K562 (cell line): ENCODE measurements around the gene CTDSP1. TPM values are rescaled to one million over a fixed set of nuclear protein-coding genes. Genes with fewer than 3 reads are reported as not detected.

ENCODE experiments used
- ASH1L ChIP-seq: fragments of 450-650 bp; IDR thresholded peaks from 2 replicates; pipeline ENCODE4 v1.6.1; 2018; ENCODE audit warnings: borderline replicate concordance, mild to moderate bottlenecking, low read depth; ENCODE audit not compliant: partially characterized antibody
- FUS ChIP-seq: fragments of 200-400 bp; formaldehyde crosslinking; optimal IDR thresholded peaks from 2 replicates; pipeline ENCODE3; 2017; ENCODE audit warnings: low read depth, low read length
- JUNB ChIP-seq: fragments of 450-650 bp; formaldehyde crosslinking; conservative IDR thresholded peaks from 2 replicates; pipeline ENCODE4 v1.4.0; 2020; ENCODE audit warnings: mild to moderate bottlenecking
- KHSRP ChIP-seq: fragments of 450-650 bp; IDR thresholded peaks from 2 replicates; pipeline ENCODE4 v1.6.1; 2017
- L3MBTL2 ChIP-seq: fragments of 450-650 bp; IDR thresholded peaks from 2 replicates; pipeline ENCODE4 v1.6.1; 2016; ENCODE audit warnings: mild to moderate bottlenecking, moderate library complexity
- RUNX1 ChIP-seq: sonication (generic); IDR thresholded peaks from 2 replicates; pipeline ENCODE4 v1.6.1; 2016; ENCODE audit warnings: antibody characterized with exemption, low read depth
- SNRNP70 ChIP-seq: fragments of 200-400 bp; formaldehyde crosslinking; optimal IDR thresholded peaks from 2 replicates; pipeline ENCODE3; 2017; ENCODE audit warnings: low read depth, low read length
- TCF3 ChIP-seq: sonication (generic); formaldehyde crosslinking; IDR thresholded peaks from 2 replicates; pipeline ENCODE4 v1.4.0; 2020; ENCODE audit warnings: mild to moderate bottlenecking, missing genetic modification reagents
- TCF7L2 ChIP-seq: fragments of 150-350 bp; IDR thresholded peaks from 2 replicates; pipeline ENCODE4 v1.6.1; 2016; ENCODE audit warnings: low read depth, mild to moderate bottlenecking, low read length, moderate library complexity
- polyA plus RNA-seq, 8 experiments: library from polyadenylated mRNA; depleted of rRNA in 4 of 8; stranded (reverse) in 5 of 8; unstranded in 3 of 8; fragments of >200 nt; fragmentation: Nextera tagmentation in 2 of 8; fragmentation: Illumina TruSeq in 1 of 8; extraction: Ambion mirVana in 2 of 8; extraction: Trizol in 1 of 8; gene quantifications; 2 replicates each; pipeline versions ENCODE4 v1.2.1 to v1.2.3, GENCODE V29; 2011 to 2014; ENCODE audit warnings: inconsistent platforms in 1 of 8, missing spikeins in 1 of 8
- total RNA-seq, 7 experiments: library from RNA; depleted of rRNA in 6 of 7; stranded (reverse); fragments of >200 nt in 6 of 7; fragmentation: Illumina TruSeq in 2 of 7; extraction: Trizol in 2 of 7; gene quantifications; 2 replicates each; pipeline versions ENCODE4 v1.2.1 to v1.2.3, GENCODE V29; 2011 to 2021; ENCODE audit warnings: low replicate concordance in 1 of 7
- TF ChIP-seq, protein P1 (sequence below), 2 experiments: IDR thresholded peaks; 2 replicates each; pipeline ENCODE4 v1.6.1; 2012; ENCODE audit warnings: improper control_type of control experiment in 2 of 2, low read depth in 2 of 2, low read length in 2 of 2, borderline replicate concordance in 1 of 2
- TF ChIP-seq, protein P2 (sequence below): fragments of 250-450 bp; sonication (Bioruptor Pico); IDR thresholded peaks from 2 replicates; pipeline ENCODE4 v1.8.0; 2021; ENCODE audit warnings: mild to moderate bottlenecking, moderate library complexity
- TF ChIP-seq, protein P3 (sequence below): fragments of 250-450 bp; sonication (Bioruptor Pico); IDR thresholded peaks from 2 replicates; pipeline ENCODE4 v1.6.1; 2021; ENCODE audit warnings: mild to moderate bottlenecking
- TF ChIP-seq, protein P4 (sequence below): sonication (generic); formaldehyde crosslinking; IDR thresholded peaks from 2 replicates; pipeline ENCODE4 v1.8.1; 2023; ENCODE audit warnings: mild to moderate bottlenecking, missing genetic modification reagents, moderate library complexity
- TF ChIP-seq, protein P5 (sequence below), 2 experiments: fragments of 450-650 bp; IDR thresholded peaks; 2 replicates each; pipeline ENCODE4 v1.6.1; 2016
- TF ChIP-seq, protein P6 (sequence below): fragments of 450-650 bp; IDR thresholded peaks from 2 replicates; pipeline ENCODE4 v1.6.1; 2016; ENCODE audit warnings: antibody characterized with exemption

The CTDSP1 gene
- total and polyA plus RNA-seq, 9 of the 15 experiments (the other 6 are each of a cell fraction or from before 2014, with no cell fraction given): 2.4 to 74.8 (median 45.8) TPM

DNA sequence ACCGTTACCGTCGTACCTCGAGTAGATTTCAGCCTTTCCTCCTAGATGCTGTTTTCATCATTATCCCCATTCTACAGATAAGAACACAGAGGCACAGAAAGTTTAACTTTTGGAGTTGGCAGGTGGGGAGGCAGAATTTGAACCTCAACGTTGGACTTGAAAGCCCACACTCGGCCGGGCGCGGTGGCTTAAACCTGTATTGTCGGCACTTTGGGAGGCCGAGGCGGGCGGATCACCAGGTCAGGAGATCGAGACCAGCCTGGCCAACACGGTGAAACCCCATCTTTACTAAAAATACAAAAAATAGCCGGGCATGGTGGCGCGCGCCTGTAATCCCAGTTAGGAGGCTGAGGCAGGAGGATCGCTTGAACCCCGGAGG lies 31.5 kb upstream of the CTDSP1 start (continued):
- TF ChIP-seq, protein P1, sequence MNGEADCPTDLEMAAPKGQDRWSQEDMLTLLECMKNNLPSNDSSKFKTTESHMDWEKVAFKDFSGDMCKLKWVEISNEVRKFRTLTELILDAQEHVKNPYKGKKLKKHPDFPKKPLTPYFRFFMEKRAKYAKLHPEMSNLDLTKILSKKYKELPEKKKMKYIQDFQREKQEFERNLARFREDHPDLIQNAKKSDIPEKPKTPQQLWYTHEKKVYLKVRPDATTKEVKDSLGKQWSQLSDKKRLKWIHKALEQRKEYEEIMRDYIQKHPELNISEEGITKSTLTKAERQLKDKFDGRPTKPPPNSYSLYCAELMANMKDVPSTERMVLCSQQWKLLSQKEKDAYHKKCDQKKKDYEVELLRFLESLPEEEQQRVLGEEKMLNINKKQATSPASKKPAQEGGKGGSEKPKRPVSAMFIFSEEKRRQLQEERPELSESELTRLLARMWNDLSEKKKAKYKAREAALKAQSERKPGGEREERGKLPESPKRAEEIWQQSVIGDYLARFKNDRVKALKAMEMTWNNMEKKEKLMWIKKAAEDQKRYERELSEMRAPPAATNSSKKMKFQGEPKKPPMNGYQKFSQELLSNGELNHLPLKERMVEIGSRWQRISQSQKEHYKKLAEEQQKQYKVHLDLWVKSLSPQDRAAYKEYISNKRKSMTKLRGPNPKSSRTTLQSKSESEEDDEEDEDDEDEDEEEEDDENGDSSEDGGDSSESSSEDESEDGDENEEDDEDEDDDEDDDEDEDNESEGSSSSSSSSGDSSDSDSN (IDR thresholded peaks at IDR 0.05; ENCODE audit: borderline replicate concordance in 1 of 2, low read depth in 2 of 2, low read length in 2 of 2): no peak
- TF ChIP-seq, protein P2, sequence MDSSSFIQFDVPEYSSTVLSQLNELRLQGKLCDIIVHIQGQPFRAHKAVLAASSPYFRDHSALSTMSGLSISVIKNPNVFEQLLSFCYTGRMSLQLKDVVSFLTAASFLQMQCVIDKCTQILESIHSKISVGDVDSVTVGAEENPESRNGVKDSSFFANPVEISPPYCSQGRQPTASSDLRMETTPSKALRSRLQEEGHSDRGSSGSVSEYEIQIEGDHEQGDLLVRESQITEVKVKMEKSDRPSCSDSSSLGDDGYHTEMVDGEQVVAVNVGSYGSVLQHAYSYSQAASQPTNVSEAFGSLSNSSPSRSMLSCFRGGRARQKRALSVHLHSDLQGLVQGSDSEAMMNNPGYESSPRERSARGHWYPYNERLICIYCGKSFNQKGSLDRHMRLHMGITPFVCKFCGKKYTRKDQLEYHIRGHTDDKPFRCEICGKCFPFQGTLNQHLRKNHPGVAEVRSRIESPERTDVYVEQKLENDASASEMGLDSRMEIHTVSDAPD (CRISPR knock-in tag): no peak
- TF ChIP-seq TCF7L2 (no peak), KHSRP (no peak), JUNB (CRISPR knock-in tag) (no peak), RUNX1 (no peak), L3MBTL2 (no peak), TCF3 (no peak), FUS (no peak), SNRNP70 (no peak), ASH1L (peak; percentile 23)
- TF ChIP-seq, protein P3, sequence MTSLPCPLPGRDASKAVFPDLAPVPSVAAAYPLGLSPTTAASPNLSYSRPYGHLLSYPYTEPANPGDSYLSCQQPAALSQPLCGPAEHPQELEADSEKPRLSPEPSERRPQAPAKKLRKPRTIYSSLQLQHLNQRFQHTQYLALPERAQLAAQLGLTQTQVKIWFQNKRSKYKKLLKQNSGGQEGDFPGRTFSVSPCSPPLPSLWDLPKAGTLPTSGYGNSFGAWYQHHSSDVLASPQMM (CRISPR knock-in tag): no peak
- TF ChIP-seq, protein P4, sequence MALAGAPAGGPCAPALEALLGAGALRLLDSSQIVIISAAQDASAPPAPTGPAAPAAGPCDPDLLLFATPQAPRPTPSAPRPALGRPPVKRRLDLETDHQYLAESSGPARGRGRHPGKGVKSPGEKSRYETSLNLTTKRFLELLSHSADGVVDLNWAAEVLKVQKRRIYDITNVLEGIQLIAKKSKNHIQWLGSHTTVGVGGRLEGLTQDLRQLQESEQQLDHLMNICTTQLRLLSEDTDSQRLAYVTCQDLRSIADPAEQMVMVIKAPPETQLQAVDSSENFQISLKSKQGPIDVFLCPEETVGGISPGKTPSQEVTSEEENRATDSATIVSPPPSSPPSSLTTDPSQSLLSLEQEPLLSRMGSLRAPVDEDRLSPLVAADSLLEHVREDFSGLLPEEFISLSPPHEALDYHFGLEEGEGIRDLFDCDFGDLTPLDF (CRISPR knock-in tag): no peak
- TF ChIP-seq, protein P5, sequence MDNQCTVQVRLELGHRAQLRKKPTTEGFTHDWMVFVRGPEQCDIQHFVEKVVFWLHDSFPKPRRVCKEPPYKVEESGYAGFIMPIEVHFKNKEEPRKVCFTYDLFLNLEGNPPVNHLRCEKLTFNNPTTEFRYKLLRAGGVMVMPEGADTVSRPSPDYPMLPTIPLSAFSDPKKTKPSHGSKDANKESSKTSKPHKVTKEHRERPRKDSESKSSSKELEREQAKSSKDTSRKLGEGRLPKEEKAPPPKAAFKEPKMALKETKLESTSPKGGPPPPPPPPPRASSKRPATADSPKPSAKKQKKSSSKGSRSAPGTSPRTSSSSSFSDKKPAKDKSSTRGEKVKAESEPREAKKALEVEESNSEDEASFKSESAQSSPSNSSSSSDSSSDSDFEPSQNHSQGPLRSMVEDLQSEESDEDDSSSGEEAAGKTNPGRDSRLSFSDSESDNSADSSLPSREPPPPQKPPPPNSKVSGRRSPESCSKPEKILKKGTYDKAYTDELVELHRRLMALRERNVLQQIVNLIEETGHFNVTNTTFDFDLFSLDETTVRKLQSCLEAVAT (IDR thresholded peaks at IDR 0.05): peak in 1 of 2 experiments; percentile 73; a peak in 2 of 4 replicates
- TF ChIP-seq, protein P6, sequence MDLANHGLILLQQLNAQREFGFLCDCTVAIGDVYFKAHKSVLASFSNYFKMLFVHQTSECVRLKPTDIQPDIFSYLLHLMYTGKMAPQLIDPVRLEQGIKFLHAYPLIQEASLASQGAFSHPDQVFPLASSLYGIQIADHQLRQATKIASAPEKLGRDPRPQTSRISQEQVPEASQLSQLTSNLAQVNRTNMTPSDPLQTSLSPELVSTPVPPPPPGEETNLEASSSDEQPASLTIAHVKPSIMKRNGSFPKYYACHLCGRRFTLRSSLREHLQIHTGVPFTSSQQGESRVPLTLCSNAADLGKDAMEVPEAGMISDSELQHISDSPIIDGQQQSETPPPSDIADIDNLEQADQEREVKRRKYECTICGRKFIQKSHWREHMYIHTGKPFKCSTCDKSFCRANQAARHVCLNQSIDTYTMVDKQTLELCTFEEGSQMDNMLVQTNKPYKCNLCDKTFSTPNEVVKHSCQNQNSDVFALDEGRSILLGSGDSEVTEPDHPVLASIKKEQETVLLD: no peak
